DMS53 treated with DMSO at 0.1 percent for 48 hours (cell line): ENCODE data around the gene TUBB1.
"Not testable (repeated sequence)": the region's sequence is repeated elsewhere in the genome, so short reads cannot be mapped to it uniquely, and the experiment has no call there.

ENCODE experiments used
- DNase-seq: peaks from one replicate; lab custom pipeline; 2025; ENCODE audit not compliant: unreplicated experiment; lab: John Stamatoyannopoulos, UW

Gene TUBB1

DNA sequence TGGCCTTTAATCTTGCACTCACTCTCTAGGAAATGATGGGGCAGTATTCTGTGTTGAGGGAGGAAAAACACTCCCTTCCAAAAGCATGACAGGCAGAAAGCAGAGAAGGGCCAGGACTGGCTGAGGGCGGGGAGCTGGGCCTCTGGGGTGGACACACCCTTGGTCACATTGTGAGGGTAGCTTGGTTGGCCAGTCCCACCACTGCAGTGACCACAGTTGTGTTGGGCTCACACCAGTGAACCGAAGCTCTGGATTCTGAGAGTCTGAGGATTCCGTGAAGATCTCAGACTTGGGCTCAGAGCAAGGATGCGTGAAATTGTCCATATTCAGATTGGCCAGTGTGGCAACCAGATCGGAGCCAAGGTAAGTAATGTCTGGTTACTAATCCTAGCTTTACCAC is at the start of gene TUBB1:
Gene TUBB1, plus strand, starts transcription at position 213 of the 400 bp plus-strand sequence. Its CDS starts 94 bp downstream, at position 307.
- DNase-seq, result no peak

GRCh38 chr20:58969439-58969838 is 49.8 kb upstream of the TUBB1 start:
- DNase-seq, result no peak

- no peak for DNase-seq
These were observed 49.1 kb upstream of the TUBB1 start for GRCh38 chr20:58970146-58970545.

DNA sequence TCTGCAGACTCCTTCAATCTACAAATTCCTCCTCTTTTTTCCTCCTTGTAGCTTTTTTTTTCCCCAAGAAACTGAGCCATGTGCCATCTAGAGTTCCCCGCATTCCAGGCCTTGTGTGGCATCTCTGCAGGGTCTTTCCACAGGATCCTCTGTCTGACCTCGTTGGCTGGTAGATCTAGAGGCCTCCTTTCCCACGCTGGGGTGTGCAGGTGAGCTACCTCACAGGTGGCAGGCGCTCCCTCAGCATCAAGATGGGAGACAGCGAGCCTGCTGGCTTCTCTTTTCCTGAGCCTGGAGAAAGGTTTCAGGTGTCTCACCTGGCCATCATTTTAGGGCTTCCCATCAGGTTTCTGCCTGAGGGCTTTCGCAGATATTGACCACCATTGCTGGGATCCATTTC is 47.8 kb upstream of the TUBB1 start:
- no peak for DNase-seq

- no peak for DNase-seq
These were observed 46.0 kb upstream of the TUBB1 start for GRCh38 chr20:58973179-58973578.

- no peak for DNase-seq
These were observed 45.4 kb upstream of the TUBB1 start for GRCh38 chr20:58973866-58974265.

DNA sequence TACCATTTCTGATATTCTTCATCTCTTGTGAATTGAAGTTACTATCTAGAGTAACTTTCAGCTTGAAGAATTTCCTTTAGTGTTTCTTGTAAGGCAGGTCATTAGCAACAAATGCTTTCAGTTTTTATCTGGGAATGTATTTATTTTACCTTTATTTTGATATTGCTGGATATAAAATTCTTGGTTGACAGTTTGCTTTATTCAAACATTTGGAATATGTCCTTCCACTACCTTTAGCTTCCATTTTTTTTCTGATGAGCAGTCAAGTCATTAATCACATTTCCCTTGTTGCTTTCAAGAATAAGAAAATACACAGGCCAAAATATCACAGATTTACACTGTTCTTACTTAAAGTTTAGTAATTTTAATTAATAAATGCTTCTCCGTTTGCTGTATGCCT is 43.9 kb upstream of the TUBB1 start:
- DNase-seq, result no peak

- no peak for DNase-seq
These were observed 43.0 kb upstream of the TUBB1 start for GRCh38 chr20:58976061-58976730.

- no peak for DNase-seq
These were observed 40.7 kb upstream of the TUBB1 start for GRCh38 chr20:58978351-58979190.

DNA sequence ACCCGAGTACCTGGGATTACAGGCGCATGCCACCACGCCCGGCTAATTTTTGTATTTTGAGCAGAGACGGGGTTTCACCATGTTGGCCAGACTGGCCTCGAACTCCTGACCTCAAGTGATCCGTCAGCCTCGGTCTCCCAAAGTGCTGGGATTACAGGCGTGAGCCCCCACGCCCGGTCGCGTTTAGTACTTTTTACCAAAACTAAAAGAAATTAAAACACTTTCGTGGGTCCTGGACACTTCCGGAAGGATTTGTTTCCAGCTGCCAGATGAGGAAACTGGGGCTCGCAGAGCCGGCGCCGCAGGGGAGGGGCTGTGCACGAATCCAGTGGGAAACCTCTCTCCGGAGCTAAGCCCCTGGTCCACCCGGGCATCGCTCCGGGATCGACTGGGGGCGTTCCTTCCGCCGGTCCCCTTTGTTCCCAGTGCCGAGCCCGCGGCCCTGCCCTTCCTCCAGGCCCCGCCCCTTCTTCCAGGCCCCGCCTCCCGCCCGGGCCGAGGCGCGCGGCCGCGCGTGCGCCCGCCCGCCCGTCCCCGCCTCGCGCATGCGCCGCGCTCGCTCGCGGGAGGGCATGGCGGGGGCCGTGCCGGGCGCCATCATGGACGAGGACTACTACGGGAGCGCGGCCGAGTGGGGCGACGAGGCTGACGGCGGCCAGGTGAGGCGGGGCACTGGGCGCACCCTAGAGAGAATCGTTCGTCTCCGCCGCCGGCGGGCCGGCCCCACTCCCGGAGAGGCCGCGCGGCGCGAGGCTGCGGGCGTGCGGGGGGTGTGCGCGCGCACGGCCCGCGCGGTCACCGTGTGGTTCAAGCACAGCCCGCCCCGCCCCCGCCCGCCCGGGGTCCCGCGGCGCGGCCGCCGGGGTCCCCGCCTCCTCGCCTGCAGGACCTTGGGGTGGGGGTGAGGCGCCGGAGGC is 38.3 kb upstream of the TUBB1 start, which contains the start of gene NELFCD:
Gene NELFCD, plus strand, starts transcription at position 546 of the 917 bp plus-strand sequence. Its CDS starts 54 bp downstream, at position 600.
- DNase-seq, result peak; percentile 57

- DNase-seq, result no peak
These were observed 37.4 kb upstream of the TUBB1 start for GRCh38 chr20:58981628-58982364.

DNA sequence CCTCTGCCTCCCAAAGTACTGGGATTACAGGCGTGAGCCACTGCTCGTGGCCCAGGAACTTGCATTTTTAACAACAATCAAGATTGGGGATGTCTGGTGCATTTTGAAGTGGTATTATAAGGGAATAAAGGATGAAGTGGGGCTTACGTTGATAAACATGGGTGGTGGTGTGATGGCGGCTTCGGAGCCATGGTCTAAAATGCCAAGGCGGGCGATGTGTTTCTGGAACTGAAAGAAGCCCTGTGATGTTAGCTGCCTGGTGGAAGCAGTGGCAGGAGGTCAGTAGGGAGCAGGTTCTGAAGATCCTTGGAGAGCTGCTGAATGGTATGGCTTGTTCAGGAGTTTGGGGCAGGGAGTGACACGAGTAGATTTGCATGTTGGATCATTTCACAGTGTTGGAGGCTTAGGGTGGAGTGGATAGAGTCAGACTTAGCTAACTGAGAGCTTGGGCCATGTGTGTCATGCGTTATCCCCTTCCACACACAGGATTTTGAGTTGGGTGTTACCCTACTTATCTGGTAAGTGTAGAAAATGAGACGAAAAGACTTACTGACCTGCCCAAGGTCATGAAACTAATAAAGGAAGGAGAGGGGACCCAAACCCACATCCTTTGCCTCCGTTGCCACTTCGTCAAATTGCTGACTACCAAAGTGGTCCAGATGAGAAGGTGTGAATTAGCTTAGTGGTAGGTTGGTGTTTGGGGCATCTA is 36.7 kb upstream of the TUBB1 start:
- DNase-seq, result no peak

DNA sequence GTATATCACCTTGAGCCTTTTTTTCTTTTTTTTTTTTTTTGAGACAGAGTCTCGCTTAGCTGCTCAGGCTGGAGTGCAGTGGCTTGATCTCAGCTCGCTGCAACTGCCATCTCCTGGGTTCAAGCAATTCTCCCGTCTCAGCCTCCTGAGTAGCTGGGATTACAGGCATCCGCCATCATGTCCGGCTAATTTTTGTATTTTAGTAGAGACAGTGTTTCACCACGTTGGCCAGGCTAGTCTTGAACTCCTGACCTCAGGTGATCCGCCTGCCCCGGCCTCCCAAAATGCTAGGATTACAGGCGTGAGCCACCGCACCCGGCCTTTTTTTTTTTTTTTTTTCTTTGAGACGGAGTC is 36.1 kb upstream of the TUBB1 start:
- not testable (repeated sequence) for DNase-seq

DNA sequence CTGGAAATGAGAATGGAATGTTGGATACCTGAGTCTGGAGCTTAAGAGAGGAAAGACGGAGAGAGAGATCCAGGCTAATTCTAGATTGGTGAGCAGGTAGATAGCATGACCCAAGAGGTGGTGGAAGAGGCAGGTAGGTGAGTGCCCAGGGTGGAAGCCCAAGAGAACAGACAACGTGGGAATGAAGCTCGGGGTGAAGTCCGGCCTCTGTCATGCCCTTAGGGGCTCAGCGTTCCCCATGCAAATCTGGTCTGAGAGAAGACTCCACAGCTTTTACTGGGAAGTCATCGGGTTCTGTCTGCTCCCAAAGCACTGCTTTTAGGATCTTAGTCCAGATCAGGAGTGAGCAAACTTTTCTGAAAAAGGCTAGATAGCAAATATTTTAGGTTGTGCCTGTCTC is 34.5 kb upstream of the TUBB1 start:
- DNase-seq, result no peak

- DNase-seq, result no peak
These were observed 33.6 kb upstream of the TUBB1 start for GRCh38 chr20:58985656-58986055.

- no peak for DNase-seq
These were observed 32.8 kb upstream of the TUBB1 start for GRCh38 chr20:58986286-58986967.

DNA sequence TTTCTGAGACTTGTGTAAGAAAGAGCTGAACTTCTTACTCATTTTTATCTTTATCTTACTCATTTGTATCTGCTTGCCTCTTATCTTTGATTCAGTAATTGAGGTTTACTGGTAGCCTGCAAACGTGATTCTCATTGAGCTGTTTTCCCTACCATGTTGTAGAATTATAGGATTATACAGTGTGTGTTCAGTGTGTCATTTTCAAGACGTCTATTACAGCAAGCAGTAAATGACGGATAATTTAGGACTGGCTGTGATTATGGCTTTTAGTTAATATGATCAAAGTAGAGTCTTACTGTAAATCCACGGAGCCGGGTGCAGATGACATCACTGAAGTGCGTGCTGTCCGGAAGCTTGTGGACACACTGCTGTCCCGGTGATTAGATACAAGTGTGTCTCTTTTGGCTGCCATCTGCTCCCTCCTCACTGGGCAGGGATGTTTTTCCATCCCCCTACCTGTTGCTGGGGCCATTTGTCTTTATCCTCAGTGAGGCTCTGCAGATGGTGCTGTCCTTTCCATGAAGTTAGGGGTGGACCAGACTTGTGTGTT is 32.2 kb upstream of the TUBB1 start:
- DNase-seq, result no peak

GRCh38 chr20:58987790-58988564 is 31.3 kb upstream of the TUBB1 start:
- DNase-seq, result no peak

- no peak for DNase-seq
These were observed 30.7 kb upstream of the TUBB1 start for GRCh38 chr20:58988565-58988882.
